ENCODE results near the gene NTM.
"Not testable (repeated sequence)": the region's sequence is repeated elsewhere in the genome, so short reads cannot be mapped to it uniquely, and the experiment has no call there.

The NTM gene

GRCh38 chr11:131463649-131464425, 93.4 kb downstream of the NTM start:
- DNase-seq (ENCODE audit: low read depth, low spot score): no peak

GRCh38 chr11:131464461-131464860, 94.0 kb downstream of the NTM start:
- DNase-seq (ENCODE audit: low read depth, low spot score): no peak

- no peak for DNase-seq (ENCODE audit: low read depth, low spot score)
Observed at GRCh38 chr11:131465039-131465438, 94.6 kb downstream of the NTM start.

DNA sequence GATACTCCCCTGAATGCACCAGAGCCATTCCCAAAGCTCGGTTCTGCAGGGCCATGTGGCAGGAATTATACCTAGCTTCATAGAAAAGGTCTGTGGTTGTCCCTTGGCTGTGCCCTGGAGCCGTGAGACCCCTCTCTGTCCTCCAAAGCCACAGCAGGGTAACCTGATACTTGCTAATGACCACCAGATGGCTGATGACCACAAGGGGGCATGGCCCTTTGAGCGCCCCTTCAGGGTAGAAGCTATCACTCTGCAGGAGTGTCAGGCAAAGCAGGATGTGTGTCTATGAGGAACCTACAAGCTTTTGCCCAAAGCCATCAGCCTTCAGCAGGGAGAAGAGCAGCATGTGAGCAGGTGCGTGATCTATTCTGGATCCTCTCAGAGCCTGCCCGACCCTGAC, 95.3 kb downstream of the NTM start:
- DNase-seq (ENCODE audit: low read depth, low spot score): no peak

- DNase-seq (ENCODE audit: low read depth, low spot score): no peak
Observed at GRCh38 chr11:131467645-131468394, 97.4 kb downstream of the NTM start.

GRCh38 chr11:131468565-131468964, 98.2 kb downstream of the NTM start:
- DNase-seq (ENCODE audit: low read depth, low spot score): no peak

- DNase-seq (ENCODE audit: low read depth, low spot score): no peak
Observed at GRCh38 chr11:131470216-131470925, 100.0 kb downstream of the NTM start.

GRCh38 chr11:131471976-131472375, 101.6 kb downstream of the NTM start:
- DNase-seq (ENCODE audit: low read depth, low spot score): no peak

GRCh38 chr11:131474947-131475346, 104.5 kb downstream of the NTM start:
- no peak for DNase-seq (ENCODE audit: low read depth, low spot score)

DNA sequence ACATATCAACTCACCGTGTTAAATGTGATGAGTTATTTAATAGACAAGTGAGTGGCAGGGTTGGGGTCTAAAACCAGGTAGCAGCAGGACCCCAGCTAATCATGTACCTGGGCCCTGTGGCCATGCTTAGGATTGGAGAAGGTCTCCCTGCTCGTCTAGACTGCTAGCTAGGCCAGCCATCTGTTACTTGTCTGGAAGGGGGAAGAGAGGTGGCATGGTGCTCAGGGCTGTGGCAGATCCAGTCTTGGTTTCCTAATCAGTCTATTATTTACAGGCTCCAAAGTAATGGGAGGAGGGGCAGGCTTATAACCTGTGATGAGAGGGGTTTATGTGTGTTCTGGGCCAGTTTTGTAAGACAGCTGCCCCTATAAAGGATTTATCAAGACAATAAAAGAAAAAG, 105.9 kb downstream of the NTM start:
- no peak for DNase-seq (ENCODE audit: low read depth, low spot score)

GRCh38 chr11:131478341-131478740, 107.9 kb downstream of the NTM start:
- DNase-seq (ENCODE audit: low read depth, low spot score): no peak

DNA sequence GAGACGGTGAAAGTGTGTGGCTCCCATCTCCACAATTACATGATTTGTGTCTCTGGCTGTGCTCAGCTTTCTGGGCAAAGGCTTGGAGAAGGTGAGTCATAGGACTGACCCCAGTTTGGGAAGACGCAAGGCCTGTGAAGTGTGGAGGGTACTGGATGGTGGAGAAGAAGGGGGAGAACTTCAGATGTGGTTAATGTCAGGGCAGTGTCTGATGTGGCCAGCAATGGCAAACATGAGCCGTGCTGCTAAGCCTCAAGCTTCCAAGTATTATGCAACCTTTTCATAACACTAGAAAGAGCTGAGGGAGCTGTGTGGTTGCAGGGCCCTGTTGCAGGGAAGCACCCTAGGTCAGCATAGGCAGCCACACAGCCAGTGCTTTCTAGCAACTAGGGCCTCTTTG, 110.9 kb downstream of the NTM start:
- no peak for DNase-seq (ENCODE audit: low read depth, low spot score)

- DNase-seq (ENCODE audit: low read depth, low spot score): no peak
Observed at GRCh38 chr11:131481971-131482370, 111.6 kb downstream of the NTM start.

- no peak for DNase-seq (ENCODE audit: low read depth, low spot score)
Observed at GRCh38 chr11:131483453-131483852, 113.0 kb downstream of the NTM start.

- DNase-seq (ENCODE audit: low read depth, low spot score): no peak
Observed at GRCh38 chr11:131483877-131484276, 113.5 kb downstream of the NTM start.

- DNase-seq (ENCODE audit: low read depth, low spot score): no peak
Observed at GRCh38 chr11:131486100-131486499, 115.7 kb downstream of the NTM start.

GRCh38 chr11:131486937-131487635, 116.7 kb downstream of the NTM start:
- DNase-seq (ENCODE audit: low read depth, low spot score): no peak

DNA sequence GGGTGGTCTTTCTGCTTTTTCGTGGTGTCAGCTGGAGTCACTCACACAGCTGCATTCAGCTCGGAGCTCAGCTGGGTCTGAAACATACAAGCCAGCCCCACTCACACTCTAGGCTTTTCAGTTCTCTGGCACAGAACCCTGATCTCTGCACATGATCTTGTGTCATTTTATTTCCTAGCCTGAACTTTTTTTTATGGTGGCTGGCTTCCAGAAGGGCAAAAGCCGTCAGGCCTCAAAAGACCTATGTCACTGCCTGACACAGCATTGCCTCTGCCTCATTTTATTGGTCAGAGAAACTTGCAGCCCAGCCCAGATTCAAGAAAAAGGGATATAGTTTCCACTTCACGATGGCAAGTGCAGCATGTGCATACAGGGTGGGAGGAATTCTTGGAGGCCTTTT, 117.8 kb downstream of the NTM start:
- no peak for DNase-seq (ENCODE audit: low read depth, low spot score)

DNA sequence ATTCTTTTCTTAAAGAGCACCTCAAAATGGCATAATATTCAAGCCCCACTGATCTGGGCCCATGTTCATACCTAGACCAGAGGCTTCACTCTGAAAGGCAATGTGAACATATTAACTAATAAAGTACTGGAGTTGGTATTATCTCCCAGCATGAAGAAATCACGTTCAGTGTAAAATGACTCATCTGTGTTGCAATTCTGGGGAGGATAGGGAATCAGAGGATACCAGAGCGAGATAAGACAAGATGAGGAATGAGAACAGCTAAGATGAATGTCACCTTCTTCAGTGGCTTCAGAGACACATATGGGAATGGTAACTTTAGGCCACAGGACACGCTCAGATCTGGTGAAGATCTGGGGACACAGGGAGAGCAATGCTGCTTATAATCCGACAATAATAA, 121.1 kb downstream of the NTM start:
- DNase-seq (ENCODE audit: low read depth, low spot score): no peak

DNA sequence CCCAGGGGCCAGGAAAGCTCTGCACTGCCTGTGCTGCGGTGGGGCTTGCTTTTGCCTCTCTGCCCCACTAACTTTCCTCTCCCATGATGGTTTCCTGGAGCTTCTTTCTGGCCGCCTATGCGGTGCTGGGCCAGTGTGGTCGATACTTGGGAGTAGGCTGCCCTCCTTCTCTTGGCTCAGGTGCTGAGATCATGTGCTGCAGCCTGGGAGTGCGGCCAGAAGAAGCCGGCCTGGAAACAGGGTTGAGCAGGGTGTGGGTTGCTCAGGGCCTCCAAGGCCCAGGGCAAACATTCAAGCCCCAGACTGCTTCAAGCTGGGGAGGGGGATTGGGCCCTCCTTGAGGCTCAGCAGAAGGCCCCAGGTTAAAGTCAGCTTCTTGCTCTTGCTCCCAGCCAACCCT, 125.0 kb downstream of the NTM start:
- DNase-seq (ENCODE audit: low read depth, low spot score): no peak

GRCh38 chr11:131497686-131498085, 127.3 kb downstream of the NTM start:
- DNase-seq (ENCODE audit: low read depth, low spot score): not testable (repeated sequence)

GRCh38 chr11:131498631-131499160, 128.3 kb downstream of the NTM start:
- no peak for DNase-seq (ENCODE audit: low read depth, low spot score)

All from activated CD4-positive, CD25-positive, alpha-beta regulatory T cell treated with anti-CD3 and anti-CD28 coated beads, Interleukin-2, amount 50 U/mL, for 16 hours (primary cell).